Non-pigmented ciliary epithelial cell (primary cell): ENCODE results near the gene ANKRD13B.

Experiments used
- DNase-seq: peaks from one replicate; pipeline ENCODE4 v3.0.0-alpha.2; 2010; ENCODE audit warnings: low read depth

ANKRD13B gene

DNA sequence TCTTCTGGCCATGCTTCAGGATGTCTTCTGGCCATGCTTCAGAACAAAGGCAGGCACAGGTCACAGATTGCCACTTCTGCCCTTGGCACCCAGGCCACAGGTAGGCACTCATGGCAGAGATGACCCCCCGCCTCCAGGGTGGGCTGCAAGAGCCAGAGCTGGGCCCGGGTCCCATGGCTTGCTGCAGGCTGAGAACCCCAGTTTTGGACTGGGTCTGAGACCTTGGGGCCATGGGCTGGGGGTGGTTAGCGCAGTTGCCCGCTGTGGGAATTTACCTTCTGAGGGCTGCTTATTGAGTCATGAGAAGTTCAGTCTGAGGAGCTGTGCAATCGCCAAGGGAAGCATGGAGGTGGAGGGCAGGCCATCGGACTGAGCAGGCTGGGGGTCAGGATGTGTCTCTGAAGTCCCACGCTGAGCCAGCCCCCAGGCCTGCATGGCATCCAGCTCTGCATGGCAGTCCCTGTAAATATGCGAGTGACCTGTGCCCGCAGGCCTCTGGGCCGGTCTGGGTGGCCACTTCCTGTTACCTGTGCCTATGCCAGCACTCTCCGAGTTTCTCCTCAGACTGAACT is 1.7 kb downstream of the ANKRD13B start:
- no peak for DNase-seq

DNA sequence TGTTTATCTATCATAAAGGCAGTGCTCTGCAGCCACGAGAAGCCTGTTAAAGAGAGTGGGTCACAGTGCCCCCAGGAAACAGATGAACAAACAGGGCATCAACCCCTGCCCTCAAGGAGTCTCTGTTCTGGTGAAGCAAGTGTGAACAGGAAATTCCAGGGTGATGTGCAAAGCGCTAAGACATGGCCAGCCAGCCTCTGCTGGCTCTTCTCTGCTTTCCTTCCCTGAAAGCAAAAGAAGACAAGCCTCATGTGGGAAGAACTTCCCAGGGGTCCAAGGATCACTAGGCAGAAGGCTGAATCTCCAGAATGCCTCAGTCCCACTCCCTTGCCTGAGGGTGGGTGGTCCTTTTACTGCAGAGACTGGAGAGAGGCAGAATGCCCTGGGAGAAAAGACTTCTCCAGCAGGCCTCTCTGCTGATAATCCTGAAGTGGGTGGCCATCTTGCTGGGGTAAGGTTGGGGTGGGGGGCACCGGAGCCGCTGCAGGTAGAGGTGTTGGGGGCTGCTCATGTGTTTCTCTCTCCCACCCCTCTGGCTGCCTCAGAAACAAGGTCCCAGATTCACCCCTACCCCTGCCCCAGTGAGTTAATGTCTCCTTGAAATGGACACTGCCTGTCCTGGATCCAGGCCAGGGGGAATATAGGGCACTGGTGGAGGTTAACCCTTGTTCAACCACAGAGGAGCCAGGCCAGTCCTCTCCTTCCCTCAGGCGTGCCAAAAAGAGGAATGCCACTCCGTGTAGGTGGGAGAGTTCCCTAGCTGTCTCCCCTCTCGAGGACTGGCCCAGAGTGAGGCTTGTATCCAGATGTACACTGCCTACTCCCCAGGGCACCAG is 2.4 kb downstream of the ANKRD13B start:
- DNase-seq = no peak

DNA sequence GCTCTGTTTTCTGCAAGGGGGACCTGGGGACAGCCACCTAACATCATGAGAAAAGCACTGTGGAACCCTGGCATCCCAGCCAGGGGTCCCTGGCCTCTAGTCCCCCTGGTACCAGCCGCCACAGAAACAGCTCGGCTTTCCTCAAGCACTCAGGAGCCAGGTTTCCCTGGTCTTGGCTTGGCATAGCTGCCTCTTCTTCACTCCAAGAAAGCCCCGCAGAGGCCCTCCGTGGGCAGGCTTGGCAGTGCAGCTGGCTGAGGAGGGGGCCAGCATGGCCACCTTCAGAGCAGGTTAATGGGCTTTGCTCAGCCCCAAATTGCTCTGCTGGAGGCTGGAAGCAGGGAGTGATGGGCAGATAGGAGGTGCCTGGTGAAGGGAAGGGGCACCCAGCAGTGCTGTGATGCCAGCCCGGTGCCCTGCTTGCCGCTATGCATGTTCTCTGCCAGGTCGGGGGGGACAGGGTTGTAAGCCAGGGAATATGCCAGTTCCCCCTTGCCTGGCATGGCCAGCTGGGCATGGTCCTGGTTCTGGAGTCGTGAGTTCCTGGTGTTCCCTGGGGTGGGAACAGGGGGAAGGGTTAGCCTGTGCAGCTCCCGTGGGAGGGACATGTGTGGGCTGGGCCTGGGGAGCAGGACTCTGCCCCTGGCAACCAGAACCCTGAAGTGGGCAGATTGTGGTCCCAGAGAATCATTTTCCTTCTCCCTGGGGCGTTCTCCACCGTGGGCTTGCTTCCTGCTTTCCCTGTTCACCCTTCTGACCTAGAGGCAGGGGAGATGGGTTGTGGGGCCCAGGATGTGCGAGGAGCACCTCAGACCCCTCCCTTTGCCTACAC is 3.2 kb downstream of the ANKRD13B start:
- no peak for DNase-seq

DNA sequence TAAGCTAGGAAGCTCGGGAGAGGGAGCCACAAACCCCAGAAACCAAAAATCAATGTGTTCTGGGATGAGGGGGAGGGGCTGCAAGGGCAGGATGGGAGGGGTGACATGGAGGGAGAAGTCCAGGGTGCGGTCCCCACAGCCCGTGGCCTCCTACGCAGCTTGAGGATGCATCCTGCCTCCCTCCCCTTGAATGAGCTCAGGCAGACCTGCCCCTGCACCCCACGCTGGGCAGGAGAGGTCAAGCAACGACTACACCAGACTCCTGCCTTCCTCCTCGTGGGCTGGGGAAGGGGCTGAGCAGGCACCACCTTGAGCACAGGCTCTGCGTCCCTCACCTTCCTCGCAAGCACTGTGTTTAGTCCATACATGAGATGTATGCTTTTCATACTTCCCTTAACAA is 3.9 kb downstream of the ANKRD13B start:
- DNase-seq = no peak

DNA sequence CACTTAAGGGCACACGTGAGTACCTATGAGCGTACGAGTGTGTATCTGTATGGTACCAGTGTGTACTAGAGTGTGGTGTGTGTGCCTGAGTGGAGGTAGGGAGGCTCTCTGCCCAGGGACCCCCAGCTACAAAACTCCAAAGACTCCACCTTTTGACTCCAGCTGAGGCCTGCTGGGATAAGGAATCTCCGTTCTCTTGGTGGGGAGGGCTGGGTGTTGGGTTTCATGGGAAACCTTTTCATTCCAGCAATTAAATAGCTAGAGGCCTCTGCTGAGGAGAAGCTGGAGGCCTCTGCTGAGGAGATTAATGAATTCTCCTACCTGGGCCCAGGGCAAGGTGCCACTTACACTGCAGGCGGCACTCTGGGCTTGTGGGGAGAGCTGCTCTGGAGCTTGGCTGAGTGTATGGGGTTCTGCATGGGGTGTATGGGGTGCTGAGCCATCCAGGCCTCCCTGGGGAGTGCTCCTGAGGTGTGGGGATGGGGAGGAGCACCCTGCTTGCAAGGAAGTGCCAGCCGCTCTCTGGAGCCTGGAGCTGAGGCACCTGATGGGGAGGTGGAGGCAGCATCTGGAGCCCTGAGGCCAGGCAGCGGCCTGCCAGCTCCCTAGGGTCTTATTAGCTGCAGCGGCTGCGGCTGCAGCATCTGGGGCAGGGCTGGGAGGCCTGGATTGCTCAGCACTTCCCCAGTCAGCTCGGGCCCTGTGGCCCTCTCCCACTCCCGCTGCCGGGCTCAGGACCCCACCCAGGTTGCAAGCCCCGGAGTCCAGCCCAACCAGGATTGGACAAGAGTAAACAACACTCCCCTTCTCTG is 4.6 kb downstream of the ANKRD13B start:
- DNase-seq = no peak

DNA sequence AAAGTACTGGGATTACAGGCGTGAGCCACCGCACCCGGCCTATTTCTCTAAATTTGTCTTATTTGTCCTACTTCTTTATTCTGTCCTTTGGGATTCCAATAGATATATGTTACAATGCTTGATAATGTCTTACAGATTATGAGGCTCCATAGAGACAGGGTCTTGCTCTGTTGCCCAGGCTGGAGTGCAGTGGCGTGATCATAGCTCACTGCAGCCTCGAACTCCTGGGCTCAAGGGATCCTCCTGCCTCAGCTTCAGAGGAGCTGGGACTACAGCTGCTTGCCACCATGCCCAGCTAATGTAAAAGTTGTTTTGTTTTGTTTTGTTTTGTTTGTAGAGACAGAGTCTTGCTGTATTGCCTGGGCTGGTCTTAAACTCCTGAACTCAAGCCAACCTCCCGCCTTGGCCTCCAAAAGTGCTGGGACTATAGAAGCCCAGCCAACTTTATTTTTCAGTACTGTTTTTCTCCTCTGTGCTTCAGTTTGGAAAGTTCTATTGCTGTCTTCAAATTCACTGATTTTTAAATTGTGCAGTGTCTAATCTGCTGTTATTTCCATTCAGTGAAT is 10.3 kb downstream of the ANKRD13B start:
- no peak for DNase-seq

DNA sequence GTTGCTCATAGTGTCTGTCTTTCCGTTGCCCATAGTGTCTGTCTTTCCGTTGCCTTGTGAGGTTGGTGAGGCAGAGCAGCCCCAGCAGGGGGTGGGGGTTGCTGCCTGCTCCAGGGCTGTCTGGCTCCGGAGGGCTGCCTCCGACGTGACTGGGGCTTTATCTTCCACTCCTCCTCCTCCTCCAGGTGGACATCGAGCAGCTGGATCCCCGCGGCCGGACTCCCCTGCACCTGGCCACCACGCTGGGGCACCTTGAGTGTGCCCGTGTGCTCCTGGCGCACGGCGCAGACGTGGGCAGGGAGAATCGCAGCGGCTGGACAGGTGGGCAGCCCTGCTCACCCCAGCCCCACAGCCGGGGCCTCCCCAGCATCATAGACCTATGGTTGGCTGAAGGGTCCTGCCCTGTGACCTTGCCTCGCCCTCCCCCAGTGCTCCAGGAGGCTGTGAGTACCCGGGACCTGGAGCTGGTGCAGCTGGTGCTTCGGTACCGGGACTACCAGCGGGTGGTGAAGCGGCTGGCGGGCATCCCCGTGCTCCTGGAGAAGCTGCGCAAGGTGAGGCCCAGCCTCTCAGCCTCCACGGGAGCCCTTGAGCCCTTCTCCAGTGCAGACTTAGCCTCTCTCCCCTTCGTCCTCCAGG is 14.7 kb downstream of the ANKRD13B start:
- DNase-seq = no peak

DNA sequence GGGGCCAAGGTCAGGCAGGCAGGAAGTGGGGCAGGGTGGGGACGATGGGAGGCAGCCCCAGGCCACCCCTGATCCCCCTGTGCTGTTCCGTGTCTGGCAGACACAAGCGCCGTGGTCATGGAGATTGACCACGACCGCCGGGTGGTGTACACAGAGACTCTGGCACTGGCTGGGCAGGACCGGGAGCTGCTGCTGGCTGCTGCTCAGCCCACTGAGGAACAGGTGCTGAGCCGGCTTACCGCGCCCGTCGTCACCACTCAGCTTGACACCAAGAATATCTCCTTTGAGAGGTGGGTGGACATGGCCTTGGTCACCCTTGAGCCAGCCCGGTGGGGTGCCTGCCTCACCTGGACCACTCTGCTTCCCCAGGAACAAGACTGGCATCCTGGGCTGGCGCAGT is 16.1 kb downstream of the ANKRD13B start:
- no peak for DNase-seq

DNA sequence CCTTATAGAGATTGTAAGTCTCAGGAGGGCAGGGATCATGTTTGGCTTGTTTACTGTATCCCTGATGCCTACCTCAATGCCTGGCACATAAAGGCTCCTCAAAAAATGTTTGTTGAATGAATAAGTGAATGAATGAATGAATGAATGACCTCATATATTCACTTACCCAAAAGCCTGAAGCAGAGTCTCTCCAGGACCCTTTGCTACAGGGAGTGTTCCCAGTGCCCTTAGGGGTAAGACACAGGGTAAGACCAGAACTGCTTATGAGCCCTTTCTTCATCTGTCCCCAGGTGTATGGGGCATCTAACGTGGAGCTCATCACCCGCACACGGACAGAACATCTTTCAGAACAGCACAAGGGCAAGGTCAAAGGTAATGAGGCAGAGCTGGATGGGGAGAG is 17.5 kb downstream of the ANKRD13B start:
- DNase-seq = no peak

DNA sequence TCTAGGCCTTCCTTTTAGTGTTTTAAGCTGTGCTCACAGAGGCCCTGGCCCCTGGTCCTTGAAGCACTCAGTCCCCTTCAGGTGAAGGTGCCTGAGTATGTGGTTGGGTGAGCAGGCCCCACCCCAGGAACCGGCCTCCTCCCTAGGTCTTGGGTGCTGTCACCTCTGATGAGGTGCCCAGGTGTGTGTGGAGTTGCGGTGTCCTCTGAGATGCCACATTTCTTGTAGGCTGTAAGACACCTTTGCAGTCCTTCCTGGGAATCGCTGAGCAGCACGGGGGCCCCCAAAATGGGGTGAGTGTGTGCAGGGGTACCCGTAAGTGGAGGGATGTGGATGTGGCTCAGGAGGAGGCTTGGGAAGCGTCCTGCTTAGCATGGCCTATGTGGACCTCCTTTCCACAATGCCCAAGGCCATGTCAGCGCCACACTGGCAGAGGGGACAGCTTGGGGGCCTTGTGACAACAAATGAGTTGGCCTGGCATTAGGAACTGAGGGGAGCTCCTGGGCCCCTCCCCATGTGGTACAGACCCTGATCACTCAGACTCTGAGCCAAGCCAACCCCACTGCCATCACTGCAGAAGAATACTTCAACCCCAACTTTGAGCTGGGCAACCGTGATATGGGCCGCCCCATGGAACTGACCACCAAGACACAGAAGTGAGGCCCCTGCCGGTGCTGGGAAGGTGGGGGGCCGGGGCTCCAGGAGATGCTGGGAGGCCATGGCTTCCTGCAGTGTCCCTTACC is 18.6 kb downstream of the ANKRD13B start:
- no peak for DNase-seq

DNA sequence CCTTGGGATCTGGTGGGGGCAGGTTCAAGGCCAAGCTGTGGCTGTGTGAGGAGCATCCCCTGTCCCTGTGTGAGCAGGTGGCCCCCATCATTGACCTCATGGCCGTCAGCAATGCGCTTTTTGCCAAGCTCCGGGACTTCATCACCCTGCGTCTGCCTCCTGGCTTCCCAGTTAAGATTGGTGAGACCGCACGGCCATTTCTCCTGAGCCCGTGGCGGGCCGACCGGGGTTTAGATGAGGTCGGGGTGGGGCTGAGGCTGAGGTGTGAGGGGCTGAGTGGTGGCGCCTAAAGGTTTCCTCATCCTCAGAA is 19.1 kb downstream of the ANKRD13B start:
- no peak for DNase-seq

DNA sequence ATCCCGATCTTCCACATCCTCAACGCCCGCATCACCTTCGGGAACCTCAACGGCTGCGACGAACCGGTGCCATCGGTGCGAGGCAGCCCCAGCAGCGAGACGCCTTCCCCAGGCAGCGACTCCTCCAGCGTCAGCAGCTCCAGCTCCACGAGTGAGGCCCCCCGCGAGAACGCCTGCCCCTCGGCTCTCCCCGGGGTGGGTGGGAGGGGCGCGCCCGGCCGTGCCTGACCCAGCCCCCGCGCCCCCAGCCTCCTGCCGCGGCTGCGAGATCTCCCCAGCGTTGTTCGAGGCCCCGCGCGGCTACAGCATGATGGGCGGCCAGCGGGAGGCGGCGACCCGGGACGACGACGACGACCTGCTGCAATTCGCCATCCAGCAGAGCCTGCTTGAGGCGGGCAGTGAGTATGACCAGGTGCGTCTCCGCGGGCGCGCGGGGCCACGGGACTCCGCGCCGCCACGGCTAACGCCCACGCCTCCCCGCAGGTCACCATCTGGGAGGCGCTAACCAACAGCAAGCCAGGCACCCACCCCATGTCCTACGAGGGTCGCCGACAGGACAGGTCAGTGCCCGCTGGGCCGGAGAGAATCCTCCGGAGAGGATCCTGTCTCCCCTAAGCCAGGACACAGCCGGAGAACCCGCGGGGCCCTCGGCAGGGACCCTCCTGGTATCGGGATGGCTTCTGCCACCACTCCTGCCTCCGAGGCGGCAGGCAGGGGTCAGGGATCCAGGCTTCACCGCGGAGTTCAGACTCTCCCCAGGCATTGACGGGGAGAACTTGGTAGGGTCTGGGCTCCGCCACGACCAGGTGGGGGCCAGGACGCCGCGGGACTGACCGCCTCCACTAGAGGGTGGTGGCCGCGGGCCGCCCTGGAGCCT is 19.7 kb downstream of the ANKRD13B start:
- no peak for DNase-seq

DNA sequence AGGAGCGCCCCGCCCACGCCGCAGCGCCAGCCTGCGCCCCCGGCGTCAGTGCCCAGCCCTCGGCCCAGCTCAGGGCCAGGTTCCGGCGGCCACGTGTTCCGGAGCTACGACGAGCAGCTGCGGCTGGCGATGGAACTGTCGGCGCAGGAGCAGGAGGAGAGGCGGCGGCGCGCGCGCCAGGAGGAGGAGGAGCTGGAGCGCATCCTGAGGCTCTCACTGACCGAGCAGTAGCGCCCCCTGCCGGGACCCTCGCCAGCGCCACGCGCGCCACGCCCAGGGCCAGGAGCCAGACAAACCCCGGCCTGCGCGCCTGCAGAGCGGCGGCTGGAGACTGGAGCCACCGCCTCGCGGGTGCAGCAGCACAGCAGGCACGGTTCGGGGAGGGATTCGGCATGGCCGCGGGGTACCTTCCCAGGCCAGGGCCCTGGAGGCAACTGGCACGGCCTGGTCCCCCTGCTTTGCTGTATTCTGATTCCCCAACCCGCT is 20.5 kb downstream of the ANKRD13B start:
- no peak for DNase-seq

DNA sequence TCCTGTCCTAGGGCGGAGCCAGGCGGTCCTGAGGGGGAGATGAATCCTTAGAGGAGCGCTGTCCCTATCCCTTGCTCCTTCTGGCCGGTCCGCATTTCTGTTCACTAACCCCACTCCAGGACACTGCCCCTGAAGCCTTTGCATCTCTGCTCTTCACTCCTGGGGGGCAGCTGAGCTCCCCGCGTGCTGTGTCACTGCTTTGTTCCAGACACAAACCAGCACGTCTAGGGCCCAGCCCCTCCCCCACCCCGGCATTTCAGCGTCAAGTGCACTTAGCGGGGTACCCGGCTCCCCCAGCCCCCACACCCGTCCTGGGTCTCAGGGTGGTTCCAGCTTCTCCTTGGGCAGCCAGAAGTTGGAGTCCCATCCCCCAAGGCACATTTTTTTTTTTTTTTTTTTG is 20.9 kb downstream of the ANKRD13B start:
- no peak for DNase-seq

DNA sequence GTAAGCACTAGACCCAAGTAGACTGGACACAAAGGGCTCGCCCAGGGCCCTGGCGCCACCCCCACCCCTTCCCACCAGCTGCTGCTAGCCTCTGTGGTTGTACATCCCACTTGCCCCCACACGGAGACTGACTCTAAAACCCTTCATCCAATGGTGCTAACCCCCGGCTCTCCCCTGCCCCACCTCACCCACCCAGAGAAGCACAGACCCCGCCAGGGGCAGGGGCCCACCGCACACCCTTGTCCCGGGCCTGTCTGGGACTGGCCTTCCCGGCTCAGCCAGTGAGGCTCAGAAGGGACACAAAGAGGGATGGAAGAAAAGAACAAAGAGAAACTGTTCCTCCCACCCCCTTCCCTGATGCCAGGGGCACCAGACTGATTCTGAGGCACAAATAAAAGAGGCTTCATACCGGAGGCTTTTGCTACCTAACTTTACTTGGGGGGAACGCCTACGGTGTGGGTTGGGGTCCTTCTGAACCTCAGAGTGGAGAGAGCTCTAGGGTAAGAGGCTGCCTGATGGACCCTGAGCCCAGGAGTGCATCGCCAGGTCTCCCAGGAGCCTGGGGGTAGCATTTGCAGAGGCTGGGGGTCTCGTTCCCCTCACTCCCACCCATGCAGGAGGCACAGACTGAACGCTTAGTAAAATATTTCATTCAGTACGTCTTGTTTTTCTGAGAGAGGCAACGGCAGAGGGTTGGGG is 21.6 kb downstream of the ANKRD13B start:
- no peak for DNase-seq

DNA sequence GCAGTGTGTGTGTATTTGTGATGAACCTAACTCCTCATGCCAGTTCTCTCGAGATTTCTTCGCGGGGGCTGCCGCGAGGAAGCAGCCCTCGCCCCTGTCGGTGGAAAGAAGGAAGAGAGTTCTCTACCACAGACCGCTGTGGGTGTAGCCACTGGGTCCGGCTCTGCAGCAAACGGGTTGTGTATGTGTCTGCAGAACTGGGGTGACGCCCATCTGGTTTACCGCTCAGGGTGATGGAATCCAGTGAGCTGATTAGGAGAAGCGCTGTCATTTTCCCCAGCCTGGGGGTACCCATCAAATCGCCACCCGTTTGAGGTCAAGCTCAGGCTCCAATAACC is 22.1 kb downstream of the ANKRD13B start:
- no peak for DNase-seq

DNA sequence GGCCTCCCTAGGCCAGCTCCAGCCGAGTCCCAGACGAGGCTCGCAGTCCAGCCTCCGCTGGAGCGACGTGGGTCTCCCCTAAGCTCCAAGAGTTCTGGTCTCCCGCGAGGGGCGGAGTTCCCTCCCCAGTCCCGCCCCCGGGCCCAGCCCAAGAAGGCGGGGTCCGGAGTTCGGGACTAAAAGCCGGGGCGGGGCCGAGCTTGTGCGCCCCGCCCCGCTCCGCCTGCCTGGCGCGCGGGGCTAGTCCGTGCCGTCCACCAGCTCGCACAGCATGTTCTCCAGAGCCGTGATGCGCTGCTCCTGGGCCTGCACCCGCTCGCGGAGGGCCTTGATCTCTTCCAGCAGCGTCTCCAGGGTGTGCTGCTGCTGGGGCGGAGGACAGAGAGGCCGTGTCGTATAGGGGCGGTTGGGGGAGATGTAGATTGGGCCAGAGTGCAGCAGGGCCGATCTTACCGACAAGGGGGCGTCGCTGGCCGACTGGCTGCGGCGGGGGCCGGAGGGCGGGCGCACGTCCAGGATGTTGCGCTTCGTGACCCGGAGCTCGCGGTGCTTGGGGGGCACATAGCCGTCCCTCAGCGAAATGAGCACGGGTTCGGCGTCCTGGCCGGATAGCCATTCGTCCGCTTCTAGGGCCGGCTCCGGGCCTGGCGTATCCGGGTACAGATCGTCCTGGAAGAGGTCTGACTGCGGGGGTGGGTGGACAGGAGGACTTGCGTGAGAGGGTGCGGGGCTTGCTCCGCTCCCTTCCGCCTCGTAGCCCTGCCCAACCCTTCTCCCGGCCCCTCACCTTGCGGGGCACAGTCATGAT is 22.8 kb downstream of the ANKRD13B start:
- DNase-seq = no peak
